ENCODE results near the gene PLCB1. TPM values are rescaled to one million over a fixed set of nuclear protein-coding genes. Genes with fewer than 3 reads are reported as not detected.

Gene PLCB1
- total and polyA plus RNA-seq, 2 experiments from 2014 or later: 14.9 to 20.7 TPM

- TF ChIP-seq POLR2AphosphoS5 (IDR thresholded peaks at IDR 0.05; ENCODE audit: low read depth) (no peak), ZNF331 (CRISPR knock-in tag; IDR thresholded peaks at IDR 0.05; ENCODE audit: low read depth) (no peak), REST (IDR thresholded peaks at IDR 0.05; ENCODE audit: unreplicated experiment) (no peak), EZH2phosphoT487 (IDR thresholded peaks at IDR 0.05; ENCODE audit: unreplicated experiment) (no peak), EZH2 (IDR thresholded peaks at IDR 0.05; ENCODE audit: low read depth, unreplicated experiment) (no peak), CREB1 (CRISPR knock-in tag; IDR thresholded peaks at IDR 0.05; ENCODE audit: low read depth) (no peak)
- TF ChIP-seq, protein P1, sequence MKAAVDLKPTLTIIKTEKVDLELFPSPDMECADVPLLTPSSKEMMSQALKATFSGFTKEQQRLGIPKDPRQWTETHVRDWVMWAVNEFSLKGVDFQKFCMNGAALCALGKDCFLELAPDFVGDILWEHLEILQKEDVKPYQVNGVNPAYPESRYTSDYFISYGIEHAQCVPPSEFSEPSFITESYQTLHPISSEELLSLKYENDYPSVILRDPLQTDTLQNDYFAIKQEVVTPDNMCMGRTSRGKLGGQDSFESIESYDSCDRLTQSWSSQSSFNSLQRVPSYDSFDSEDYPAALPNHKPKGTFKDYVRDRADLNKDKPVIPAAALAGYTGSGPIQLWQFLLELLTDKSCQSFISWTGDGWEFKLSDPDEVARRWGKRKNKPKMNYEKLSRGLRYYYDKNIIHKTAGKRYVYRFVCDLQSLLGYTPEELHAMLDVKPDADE (IDR thresholded peaks at IDR 0.05): no peak
Observed at GRCh38 chr20:8631271-8631670, 499.2 kb downstream of the PLCB1 start (continued).

DNA sequence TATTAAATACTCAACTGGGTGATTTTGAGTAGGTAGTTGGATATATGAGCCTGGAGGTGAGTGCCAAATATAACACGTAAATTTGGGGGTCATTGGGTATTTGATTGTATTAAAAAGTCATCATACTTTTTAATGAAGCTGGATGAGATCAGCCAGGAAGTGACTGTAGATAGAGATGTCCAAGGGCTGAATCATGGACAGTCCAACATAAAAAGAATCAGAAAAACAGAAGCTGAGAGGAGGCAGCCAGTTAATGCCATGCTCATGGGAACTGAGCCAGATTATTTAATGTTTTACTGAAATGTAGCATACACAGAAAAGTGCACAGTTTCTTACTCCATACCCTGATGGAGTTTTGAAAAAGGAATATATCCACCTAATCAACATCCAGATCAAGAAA, 501.3 kb downstream of the PLCB1 start:
- Mint-ChIP-seq H3K4me1 (no peaks in the 10 kb centered on the region; the same call in 2 of the 3 replicates), H3K27me3 (ENCODE audit: insufficient read depth, low read depth, poor library complexity) (no peaks in the 10 kb centered on the region), H3K27ac (no peak overlapping the region), H3K9me3 (no peaks in the 10 kb centered on the region), H3K4me3 (no peak overlapping the region), H3K36me3 (ENCODE audit: low read depth) (no peaks in the 10 kb centered on the region)
- Histone ChIP-seq H3K36me3 (ENCODE audit: insufficient read depth) (no peaks in the 10 kb centered on the region), H4K20me1 (replicated peaks; ENCODE audit: insufficient read depth) (no peaks in the 10 kb centered on the region), H3K79me2 (replicated peaks; ENCODE audit: insufficient read depth) (no peaks in the 10 kb centered on the region), H2AFZ (no peak overlapping the region), H3K4me1 (ENCODE audit: insufficient read depth) (peaks cover 4% of the 10 kb centered on the region; the same call in 1 of the 2 replicates), H3K4me3 (no peak overlapping the region), H3F3A (replicated peaks; ENCODE audit: low read depth) (no peaks in the 10 kb centered on the region), H3K9me2 (ENCODE audit: insufficient read depth) (no peaks in the 10 kb centered on the region), H3K27me3 (ENCODE audit: insufficient read depth) (no peaks in the 10 kb centered on the region), H3K27ac (ENCODE audit: low read depth) (no peak overlapping the region), H3K4me2 (no peak overlapping the region)
- TF ChIP-seq CREB1 (CRISPR knock-in tag; IDR thresholded peaks at IDR 0.05; ENCODE audit: low read depth): no peak
- no peak for TF ChIP-seq NANOG (IDR thresholded peaks at IDR 0.05; ENCODE audit: borderline replicate concordance)
- TF ChIP-seq EZH2phosphoT487 (IDR thresholded peaks at IDR 0.05; ENCODE audit: unreplicated experiment): no peak
- TF ChIP-seq POLR2AphosphoS5 (IDR thresholded peaks at IDR 0.05; ENCODE audit: low read depth): no peak
- no peak for TF ChIP-seq STAT1 (IDR thresholded peaks at IDR 0.05; ENCODE audit: unreplicated experiment)
- TF ChIP-seq EZH2 (IDR thresholded peaks at IDR 0.05; ENCODE audit: low read depth, unreplicated experiment): no peak
- TF ChIP-seq JUNB (IDR thresholded peaks at IDR 0.05; ENCODE audit: unreplicated experiment): no peak
- no peak for TF ChIP-seq REST (IDR thresholded peaks at IDR 0.05; ENCODE audit: unreplicated experiment)
- TF ChIP-seq ZNF114 (CRISPR knock-in tag; IDR thresholded peaks at IDR 0.05): no peak
- TF ChIP-seq ZNF331 (CRISPR knock-in tag; IDR thresholded peaks at IDR 0.05; ENCODE audit: low read depth): no peak
- TF ChIP-seq, protein P1 (IDR thresholded peaks at IDR 0.05): no peak
- TF ChIP-seq CTCF (conservative IDR thresholded peaks at IDR 0.05; ENCODE audit: low read depth in 2 of 2): no peak
- DNase-seq (ENCODE audit: low spot score): no peak
- ATAC-seq: no peak
